Gastrocnemius medialis (tissue), 4 donors: ENCODE results near the gene TMPO. TPM values are rescaled to one million over a fixed set of nuclear protein-coding genes. Genes with fewer than 3 reads are reported as not detected.
"Not testable (repeated sequence)": the region's sequence is repeated elsewhere in the genome, so short reads cannot be mapped to it uniquely, and the experiment has no call there.

Experiments
- ATAC-seq, 2 donors: fragments of 150-250 bp; one replicate each; pipeline ENCODE4 v1.9.1; 2016
- DNase-seq, 2 donors: peaks; one replicate each; pipeline ENCODE4 v3.0.0-alpha.2; 2019
- H3K27ac ChIP-seq, 4 donors: fragments of 200-600 bp; sonication (generic); 1 replicate in 1 of 4; 2 replicates in 3 of 4; pipeline ENCODE4 v1.5.1; 2016 to 2018; ENCODE audit warnings: mild to moderate bottlenecking in 2 of 4, moderate library complexity in 1 of 4
- H3K27me3 ChIP-seq, 3 donors: fragments of 200-600 bp; sonication (generic) in 2 of 3; 1 replicate in 1 of 3; 2 replicates in 2 of 3; pipeline versions ENCODE4 v1.5.1 to v1.6.0; 2016 to 2019; ENCODE audit warnings: mild to moderate bottlenecking in 1 of 3, moderate library complexity in 1 of 3
- H3K36me3 ChIP-seq, 2 donors: fragments of 200-600 bp; sonication (generic) in 1 of 2; one replicate each; pipeline ENCODE4 v1.5.1; 2017 to 2018
- H3K4me1 ChIP-seq, 2 donors: fragments of 200-600 bp; sonication (generic) in 1 of 2; one replicate each; pipeline ENCODE4 v1.5.1; 2016 to 2017; ENCODE audit warnings: mild to moderate bottlenecking in 2 of 2
- H3K4me3 ChIP-seq, 4 donors: fragments of 200-600 bp; sonication (generic) in 3 of 4; 1 replicate in 1 of 4; 2 replicates in 3 of 4; pipeline ENCODE4 v1.5.1; 2016 to 2019; ENCODE audit warnings: mild to moderate bottlenecking in 2 of 4
- H3K9me3 ChIP-seq, 3 donors: fragments of 200-600 bp; sonication (generic) in 2 of 3; 1 replicate in 1 of 3; 2 replicates in 2 of 3; pipeline ENCODE4 v1.5.1; 2016 to 2019
- POLR2A ChIP-seq, 2 donors: fragments of 450-650 bp; IDR thresholded peaks; one replicate each; pipeline ENCODE4 v1.6.1; 2017; ENCODE audit warnings: antibody characterized with exemption in 2 of 2, mild to moderate bottlenecking in 2 of 2, moderate library complexity in 2 of 2
- in situ Hi-C, 4 donors: fragments of 200-750 bp; cut with MboI; loops; one replicate each; pipeline versions ENCODE4 v1.15.0 to v1.8.0; 2017; ENCODE audit warnings: low sequenced_read_pairs in 4 of 4
- intact Hi-C: fragments of 100-400 bp; cut with DNase I; formaldehyde crosslinking; loops from one replicate; pipeline ENCODE4 v1.15.1; 2023; ENCODE audit warnings: low total_unique reads
- total RNA-seq, 4 donors: library from RNA; depleted of rRNA; stranded (reverse); fragments of >200 nt; gene quantifications; one replicate each; pipeline versions ENCODE4 v1.1.0 to v1.2.3, GENCODE V29; 2016
- TF ChIP-seq, protein P1 (sequence below), 5 experiments: fragments of 450-650 bp in 3 of 5; fragments of 200-600 bp in 2 of 5; sonication (generic) in 2 of 5; IDR thresholded peaks in 4 of 5; conservative IDR thresholded peaks in 1 of 5; 1 replicate in 4 of 5; 2 replicates in 1 of 5; pipeline ENCODE4 v1.5.1; 2016 to 2019; ENCODE audit warnings: antibody characterized with exemption in 5 of 5, mild to moderate bottlenecking in 3 of 5, moderate library complexity in 3 of 5

TMPO gene
- total RNA-seq, 4 donors from 2014 or later: 12.2 to 16.5 (median 14.2) TPM

DNA sequence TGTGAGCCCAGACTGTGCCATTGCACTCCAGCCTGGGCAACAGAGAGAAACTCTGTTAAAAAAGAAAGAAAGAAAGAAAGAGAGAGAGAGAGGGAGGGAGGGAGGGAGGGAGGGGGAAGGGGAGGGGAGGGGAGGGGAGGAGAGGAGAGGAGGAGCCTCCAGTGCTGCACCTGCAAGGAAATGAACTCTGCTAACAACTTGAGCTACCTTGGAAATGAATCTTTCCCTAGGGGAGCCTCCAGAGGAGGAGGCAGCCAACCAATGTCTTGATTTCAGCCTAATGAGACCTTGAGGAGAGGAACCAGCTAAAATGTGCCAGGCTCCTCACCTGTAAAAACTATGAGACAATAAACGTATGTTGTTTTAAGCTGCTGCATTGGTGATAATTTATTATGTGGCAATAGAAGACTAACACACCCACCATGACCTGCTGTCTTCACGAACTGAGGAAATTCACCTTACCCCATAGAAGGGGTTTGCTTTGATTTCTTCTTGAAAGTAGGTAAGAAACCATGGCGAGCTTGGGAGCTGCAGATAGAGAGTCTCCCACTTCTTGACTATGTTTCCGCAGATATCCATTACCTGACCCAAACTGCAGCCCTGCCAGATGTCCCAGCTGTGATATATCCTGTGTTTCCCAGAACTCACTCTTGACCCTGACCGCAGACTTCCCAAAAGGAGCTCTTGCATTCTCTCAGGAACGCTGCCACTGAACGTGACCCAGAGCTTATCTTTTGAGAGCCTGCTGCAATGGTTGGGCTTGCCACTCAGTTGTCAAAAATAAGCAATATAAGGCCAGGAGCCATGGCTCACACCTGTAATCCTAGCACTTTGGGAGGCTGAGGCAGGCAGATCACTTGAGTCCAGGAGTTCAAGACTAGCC, 31.5 kb upstream of the TMPO start:
- no peak for ATAC-seq
- no peaks in the 10 kb centered on the region for H3K9me3 ChIP-seq
- no peaks in the 10 kb centered on the region for H3K27me3 ChIP-seq
- no peak overlapping the region for H3K4me3 ChIP-seq
- H3K36me3 ChIP-seq: no peaks in the 10 kb centered on the region
- intact Hi-C loops: no loop called here
- no peak overlapping the region for H3K27ac ChIP-seq
- no peak for DNase-seq
- TF ChIP-seq, protein P1, sequence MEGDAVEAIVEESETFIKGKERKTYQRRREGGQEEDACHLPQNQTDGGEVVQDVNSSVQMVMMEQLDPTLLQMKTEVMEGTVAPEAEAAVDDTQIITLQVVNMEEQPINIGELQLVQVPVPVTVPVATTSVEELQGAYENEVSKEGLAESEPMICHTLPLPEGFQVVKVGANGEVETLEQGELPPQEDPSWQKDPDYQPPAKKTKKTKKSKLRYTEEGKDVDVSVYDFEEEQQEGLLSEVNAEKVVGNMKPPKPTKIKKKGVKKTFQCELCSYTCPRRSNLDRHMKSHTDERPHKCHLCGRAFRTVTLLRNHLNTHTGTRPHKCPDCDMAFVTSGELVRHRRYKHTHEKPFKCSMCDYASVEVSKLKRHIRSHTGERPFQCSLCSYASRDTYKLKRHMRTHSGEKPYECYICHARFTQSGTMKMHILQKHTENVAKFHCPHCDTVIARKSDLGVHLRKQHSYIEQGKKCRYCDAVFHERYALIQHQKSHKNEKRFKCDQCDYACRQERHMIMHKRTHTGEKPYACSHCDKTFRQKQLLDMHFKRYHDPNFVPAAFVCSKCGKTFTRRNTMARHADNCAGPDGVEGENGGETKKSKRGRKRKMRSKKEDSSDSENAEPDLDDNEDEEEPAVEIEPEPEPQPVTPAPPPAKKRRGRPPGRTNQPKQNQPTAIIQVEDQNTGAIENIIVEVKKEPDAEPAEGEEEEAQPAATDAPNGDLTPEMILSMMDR (IDR thresholded peaks at IDR 0.05 in 4 of 5, conservative IDR thresholded peaks at IDR 0.05 in 1 of 5): no peak
- no peak for TF ChIP-seq POLR2A (IDR thresholded peaks at IDR 0.05)
- in situ Hi-C loops: no loop called here
- no peaks in the 10 kb centered on the region for H3K4me1 ChIP-seq

DNA sequence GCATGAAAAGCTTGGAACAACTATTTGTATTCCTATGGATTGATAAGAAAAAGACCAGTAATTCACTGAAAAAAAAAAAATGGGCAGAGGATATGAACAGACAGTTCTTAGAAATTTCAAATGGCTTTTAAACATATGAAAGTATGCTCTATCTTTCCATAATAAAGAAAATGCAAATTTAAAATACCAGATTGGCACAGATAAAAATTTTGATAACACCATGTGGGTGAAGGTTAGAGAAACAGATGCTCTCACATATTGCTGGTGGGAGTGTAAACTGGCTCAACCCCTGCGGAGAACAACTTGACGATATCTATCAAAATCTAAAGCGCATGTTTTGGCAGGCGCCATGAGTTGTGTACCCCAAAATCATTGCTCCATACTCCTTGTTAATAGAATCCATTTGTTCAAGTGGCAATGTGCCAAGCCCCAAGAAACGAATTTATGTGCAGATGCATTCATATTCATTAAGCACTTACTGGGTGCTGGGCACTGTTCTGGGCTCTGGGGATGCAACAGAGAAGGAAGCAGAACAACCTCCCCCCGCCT, 29.5 kb upstream of the TMPO start:
- in situ Hi-C loops (loop anchor here in 1 of 4 donors (5.0 kb wide), 1 partner anchor 36 kb away; no protein-coding TSS in a partner anchor), intact Hi-C loops (no loop called here)
- Histone ChIP-seq H3K27ac (no peak overlapping the region), H3K36me3 (no peaks in the 10 kb centered on the region), H3K4me3 (no peak overlapping the region), H3K27me3 (no peaks in the 10 kb centered on the region), H3K9me3 (no peaks in the 10 kb centered on the region), H3K4me1 (peaks cover 0 to 3% of the 10 kb centered on the region in 2 donors)
- DNase-seq: no peak
- no peak for ATAC-seq
- TF ChIP-seq, protein P1 (IDR thresholded peaks at IDR 0.05 in 4 of 5, conservative IDR thresholded peaks at IDR 0.05 in 1 of 5): no peak
- TF ChIP-seq POLR2A (IDR thresholded peaks at IDR 0.05): no peak

DNA sequence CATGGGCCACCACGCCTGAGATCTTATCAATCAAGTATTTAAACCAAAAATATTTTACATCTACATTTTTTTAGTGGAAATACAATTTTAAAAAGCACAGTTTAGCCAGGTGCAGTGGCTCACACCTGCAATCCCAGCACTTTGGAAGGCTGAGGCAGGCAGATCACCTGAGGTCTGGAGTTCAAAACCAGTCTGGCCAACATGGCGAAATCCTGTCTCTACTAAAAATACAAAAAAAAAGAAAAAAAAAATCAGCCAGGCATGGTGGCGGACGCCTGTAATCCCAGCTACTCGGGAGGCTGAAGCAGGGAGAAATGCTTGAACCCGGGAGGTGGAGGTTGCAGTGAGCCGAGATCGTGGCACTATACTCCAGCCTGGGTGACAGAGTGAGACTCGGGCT, 27.0 kb upstream of the TMPO start:
- H3K27ac ChIP-seq, DNase-seq, H3K36me3 ChIP-seq, intact Hi-C loops, H3K27me3 ChIP-seq, ATAC-seq, H3K4me3 ChIP-seq, H3K9me3 ChIP-seq, H3K4me1 ChIP-seq: not testable (repeated sequence)
- in situ Hi-C loops: loop anchor here in 1 of 4 donors (5.0 kb wide), 1 partner anchor 34 kb away; no protein-coding TSS in a partner anchor

DNA sequence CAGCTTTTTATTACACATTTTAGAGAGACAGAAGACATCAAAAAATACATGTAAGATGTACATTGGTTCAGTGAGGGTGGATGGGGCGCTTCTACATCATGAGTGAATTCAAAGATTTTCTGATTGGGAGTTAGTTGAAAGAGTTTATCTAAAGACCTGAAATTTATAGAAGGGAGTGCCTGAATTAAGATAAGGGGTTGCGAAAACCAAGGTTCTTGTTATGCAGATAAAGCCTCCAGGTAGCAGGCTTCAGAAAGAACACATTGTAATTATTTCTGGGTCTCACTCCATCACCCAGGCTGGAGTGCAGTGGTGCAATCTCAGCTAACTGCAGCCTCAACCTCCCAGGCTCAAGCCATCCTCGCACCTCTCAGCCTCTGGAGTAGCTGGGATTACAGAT, 26.2 kb upstream of the TMPO start:
- TF ChIP-seq POLR2A (IDR thresholded peaks at IDR 0.05): no peak
- TF ChIP-seq, protein P1 (IDR thresholded peaks at IDR 0.05 in 4 of 5, conservative IDR thresholded peaks at IDR 0.05 in 1 of 5): no peak
- H3K9me3 ChIP-seq: no peaks in the 10 kb centered on the region
- H3K27ac ChIP-seq: no peak overlapping the region
- H3K27me3 ChIP-seq: no peaks in the 10 kb centered on the region
- in situ Hi-C loops (loop anchor here in 1 of 4 donors (5.0 kb wide), 1 partner anchor 33 kb away; no protein-coding TSS in a partner anchor), intact Hi-C loops (no loop called here)
- H3K4me3 ChIP-seq: no peak overlapping the region
- H3K36me3 ChIP-seq: no peaks in the 10 kb centered on the region
- H3K4me1 ChIP-seq: peaks cover 3% of the 10 kb centered on the region in 2 donors
- ATAC-seq (no peak), DNase-seq (no peak)
